GM23338 (cell line): Measurements from ENCODE around the gene ITIH4. TPM values are rescaled to one million over a fixed set of nuclear protein-coding genes. Genes with fewer than 3 reads are reported as not detected.

Source experiments
- ATAC-seq: fragments of 200-7000 bp; cut with Tn5 transposase; 3 replicates; pipeline ENCODE4 v1.9.1; 2020
- DNase-seq: peaks from one replicate; pipeline ENCODE4 v3.0.0-alpha.2; 2015; ENCODE audit warnings: low spot score
- H2AFZ ChIP-seq: fragments of 200-600 bp; sonication (generic); 2 replicates; pipeline ENCODE4 v1.8.0; 2016; ENCODE audit warnings: antibody characterized with exemption, mild to moderate bottlenecking, moderate library complexity
- H3F3A ChIP-seq: fragments of 200-600 bp; sonication (generic); replicated peaks from 2 replicates; pipeline ENCODE4 v1.8.0; 2017; ENCODE audit warnings: antibody characterized with exemption, mixed run types, low read depth
- H3K27ac ChIP-seq: fragments of 200-600 bp; sonication (generic); 2 replicates; pipeline ENCODE4 v1.6.1; 2016; ENCODE audit warnings: low read depth
- H3K27me3 ChIP-seq: fragments of 200-600 bp; sonication (generic); 2 replicates; pipeline ENCODE4 v1.8.0; 2016; ENCODE audit warnings: mild to moderate bottlenecking, mixed run types, moderate library complexity; ENCODE audit not compliant: insufficient read depth
- H3K36me3 ChIP-seq: fragments of 200-600 bp; sonication (generic); 2 replicates; pipeline ENCODE4 v1.8.0; 2016; ENCODE audit warnings: mild to moderate bottlenecking; ENCODE audit not compliant: insufficient read depth
- H3K4me1 ChIP-seq: fragments of 200-600 bp; sonication (generic); 2 replicates; pipeline ENCODE4 v1.8.0; 2016; ENCODE audit warnings: mild to moderate bottlenecking, moderate library complexity; ENCODE audit not compliant: insufficient read depth
- H3K4me2 ChIP-seq: fragments of 200-600 bp; sonication (generic); 2 replicates; pipeline ENCODE4 v1.7.1; 2017; ENCODE audit warnings: mixed run types
- H3K4me3 ChIP-seq: fragments of 200-600 bp; sonication (generic); 2 replicates; pipeline ENCODE4 v1.6.1; 2016; ENCODE audit warnings: mixed run types
- H3K79me2 ChIP-seq: fragments of 200-600 bp; sonication (generic); replicated peaks from 2 replicates; pipeline ENCODE4 v1.8.0; 2017; ENCODE audit warnings: mild to moderate bottlenecking; ENCODE audit not compliant: insufficient read depth
- H3K9me2 ChIP-seq: fragments of 200-600 bp; sonication (generic); 2 replicates; pipeline ENCODE4 v1.8.0; 2017; ENCODE audit not compliant: insufficient read depth
- H4K20me1 ChIP-seq: fragments of 200-600 bp; sonication (generic); replicated peaks from 2 replicates; pipeline ENCODE4 v1.8.0; 2017; ENCODE audit warnings: mild to moderate bottlenecking; ENCODE audit not compliant: insufficient read depth
- H3K27ac Mint-ChIP-seq: 2 replicates; pipeline ENCODE4 v1.8.0; 2020; ENCODE audit warnings: inconsistent platforms, mild to moderate bottlenecking, moderate library complexity, mixed read lengths
- H3K27me3 Mint-ChIP-seq: 3 replicates; pipeline ENCODE4 v1.8.0; 2022; ENCODE audit warnings: low read depth, mild to moderate bottlenecking, moderate library complexity, mixed read lengths, inconsistent platforms; ENCODE audit not compliant: insufficient read depth, poor library complexity
- H3K36me3 Mint-ChIP-seq: 3 replicates; pipeline ENCODE4 v1.8.0; 2021; ENCODE audit warnings: low read depth, mild to moderate bottlenecking, inconsistent platforms, moderate library complexity, mixed read lengths
- H3K4me1 Mint-ChIP-seq: 3 replicates; pipeline ENCODE4 v1.8.0; 2020; ENCODE audit warnings: mild to moderate bottlenecking, inconsistent platforms, mixed read lengths
- H3K4me3 Mint-ChIP-seq: 3 replicates; pipeline ENCODE4 v1.8.0; 2021; ENCODE audit warnings: moderate library complexity, mild to moderate bottlenecking, inconsistent platforms, mixed read lengths
- H3K9me3 Mint-ChIP-seq: 3 replicates; pipeline ENCODE4 v1.8.0; 2020; ENCODE audit warnings: moderate library complexity, mild to moderate bottlenecking, inconsistent platforms, mixed read lengths
- CREB1 ChIP-seq: fragments of 250-450 bp; sonication (Bioruptor Pico); IDR thresholded peaks from 2 replicates; pipeline ENCODE4 v1.5.0; 2020; ENCODE audit warnings: low read depth, mild to moderate bottlenecking, moderate library complexity
- EZH2 ChIP-seq: fragments of 200-600 bp; sonication (generic); IDR thresholded peaks from one replicate; pipeline ENCODE4 v1.8.0; 2017; ENCODE audit warnings: antibody characterized with exemption, mild to moderate bottlenecking, low read depth; ENCODE audit not compliant: unreplicated experiment
- EZH2phosphoT487 ChIP-seq: fragments of 200-600 bp; sonication (generic); IDR thresholded peaks from one replicate; pipeline ENCODE4 v1.8.1; 2018; ENCODE audit warnings: antibody characterized with exemption; ENCODE audit not compliant: unreplicated experiment
- JUNB ChIP-seq: IDR thresholded peaks from one replicate; pipeline ENCODE4 v1.6.1; 2016; ENCODE audit warnings: antibody characterized with exemption; ENCODE audit not compliant: unreplicated experiment
- NANOG ChIP-seq: IDR thresholded peaks from 2 replicates; pipeline ENCODE4 v1.6.1; 2016; ENCODE audit warnings: antibody characterized with exemption, borderline replicate concordance
- POLR2AphosphoS5 ChIP-seq: IDR thresholded peaks from 2 replicates; pipeline ENCODE4 v1.6.1; 2016; ENCODE audit warnings: antibody characterized with exemption, low read depth
- STAT1 ChIP-seq: IDR thresholded peaks from one replicate; pipeline ENCODE4 v1.6.1; 2016; ENCODE audit warnings: antibody characterized with exemption; ENCODE audit not compliant: unreplicated experiment
- ZNF331 ChIP-seq: fragments of 250-450 bp; sonication (Bioruptor Pico); IDR thresholded peaks from 2 replicates; pipeline ENCODE4 v1.5.0; 2020; ENCODE audit warnings: low read depth, mild to moderate bottlenecking, moderate library complexity
- ZNF462 ChIP-seq: fragments of 250-450 bp; sonication (Bioruptor Pico); IDR thresholded peaks from 2 replicates; pipeline ENCODE4 v1.5.0; 2020; ENCODE audit warnings: mild to moderate bottlenecking, moderate library complexity
- polyA plus RNA-seq: library from polyadenylated mRNA; unstranded; fragments of >200 nt; fragmentation: Nextera tagmentation; extraction: Ambion mirVana; gene quantifications from 2 replicates; pipeline ENCODE4 v1.2.1, GENCODE V29; 2016
- total RNA-seq: library from RNA; depleted of rRNA; stranded (reverse); fragments of >200 nt; shearing (Covaris generic); gene quantifications from 2 replicates; pipeline ENCODE4 v1.2.3, GENCODE V29; 2014
- TF ChIP-seq, protein P1 (sequence below), 2 experiments: fragments of 200-600 bp in 1 of 2; sonication (generic) in 1 of 2; conservative IDR thresholded peaks; 2 replicates each; pipeline versions ENCODE4 v1.5.1 to v1.6.1; 2016 to 2017; ENCODE audit warnings: antibody characterized with exemption in 2 of 2, low read depth in 2 of 2, mild to moderate bottlenecking in 2 of 2, moderate library complexity in 1 of 2

The ITIH4 gene
- total and polyA plus RNA-seq, 2 experiments from 2014 or later = 0.82 to 1.4 TPM

GRCh38 chr3:52784021-52784621 is 46.4 kb downstream of the ITIH4 start:
- Histone ChIP-seq H4K20me1 (no peaks in the 10 kb centered on the region), H3K79me2 (no peaks in the 10 kb centered on the region), H3K9me2 (peaks cover 6% of the 10 kb centered on the region; the same call in 1 of the 2 replicates), H2AFZ (no peak overlapping the region), H3K4me1 (no peaks in the 10 kb centered on the region), H3K4me3 (no peak overlapping the region), H3K27ac (no peak overlapping the region), H3K27me3 (no peaks in the 10 kb centered on the region), H3K4me2 (no peak overlapping the region), H3K36me3 (no peaks in the 10 kb centered on the region), H3F3A (no peaks in the 10 kb centered on the region)
- ATAC-seq (no peak), DNase-seq (no peak)
- H3K27me3 Mint-ChIP-seq = peaks cover 19% of the 10 kb centered on the region
- H3K27ac Mint-ChIP-seq = no peak overlapping the region
- H3K36me3 Mint-ChIP-seq = no peaks in the 10 kb centered on the region; the same call in 2 of the 3 replicates
- H3K4me1 Mint-ChIP-seq = peaks cover 12% of the 10 kb centered on the region
- no peak overlapping the region for H3K4me3 Mint-ChIP-seq
- peaks cover 2% of the 10 kb centered on the region; the same call in 1 of the 3 replicates for H3K9me3 Mint-ChIP-seq
- TF ChIP-seq STAT1 (no peak), NANOG (no peak), EZH2 (no peak), EZH2phosphoT487 (no peak), JUNB (no peak), ZNF462 (CRISPR knock-in tag) (no peak), ZNF331 (CRISPR knock-in tag) (no peak), CREB1 (CRISPR knock-in tag) (no peak), POLR2AphosphoS5 (no peak)
- TF ChIP-seq, protein P1, sequence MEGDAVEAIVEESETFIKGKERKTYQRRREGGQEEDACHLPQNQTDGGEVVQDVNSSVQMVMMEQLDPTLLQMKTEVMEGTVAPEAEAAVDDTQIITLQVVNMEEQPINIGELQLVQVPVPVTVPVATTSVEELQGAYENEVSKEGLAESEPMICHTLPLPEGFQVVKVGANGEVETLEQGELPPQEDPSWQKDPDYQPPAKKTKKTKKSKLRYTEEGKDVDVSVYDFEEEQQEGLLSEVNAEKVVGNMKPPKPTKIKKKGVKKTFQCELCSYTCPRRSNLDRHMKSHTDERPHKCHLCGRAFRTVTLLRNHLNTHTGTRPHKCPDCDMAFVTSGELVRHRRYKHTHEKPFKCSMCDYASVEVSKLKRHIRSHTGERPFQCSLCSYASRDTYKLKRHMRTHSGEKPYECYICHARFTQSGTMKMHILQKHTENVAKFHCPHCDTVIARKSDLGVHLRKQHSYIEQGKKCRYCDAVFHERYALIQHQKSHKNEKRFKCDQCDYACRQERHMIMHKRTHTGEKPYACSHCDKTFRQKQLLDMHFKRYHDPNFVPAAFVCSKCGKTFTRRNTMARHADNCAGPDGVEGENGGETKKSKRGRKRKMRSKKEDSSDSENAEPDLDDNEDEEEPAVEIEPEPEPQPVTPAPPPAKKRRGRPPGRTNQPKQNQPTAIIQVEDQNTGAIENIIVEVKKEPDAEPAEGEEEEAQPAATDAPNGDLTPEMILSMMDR (conservative IDR thresholded peaks at IDR 0.05; ENCODE audit: low read depth in 2 of 2) = no peak
